NB4 (cell line): Measurements from ENCODE around the gene DNAI4.

Experiments used
- CTCF ChIP-seq: IDR thresholded peaks from one replicate; pipeline ENCODE4 v1.5.1; 2012; ENCODE audit warnings: low read depth, low read length
- MAX ChIP-seq: IDR thresholded peaks from 2 replicates; pipeline ENCODE4 v1.6.1; 2011; ENCODE audit warnings: low read depth, low read length
- POLR2A ChIP-seq: IDR thresholded peaks from 2 replicates; pipeline ENCODE4 v1.6.1; 2011; ENCODE audit warnings: mild to moderate bottlenecking; ENCODE audit not compliant: insufficient read length; ENCODE audit errors: extremely low read depth

- TF ChIP-seq CTCF = no peak
- no peak for TF ChIP-seq MAX
- TF ChIP-seq POLR2A = no peak
These were observed 22.6 kb upstream of the DNAI4 start for GRCh38 chr1:66947267-66947666.
